Liver (tissue), 9 donors: ENCODE measurements around the gene SRGAP3. TPM values are rescaled to one million over a fixed set of nuclear protein-coding genes. Genes with fewer than 3 reads are reported as not detected.

Experiments
- DNase-seq: peaks from one replicate; pipeline ENCODE4 v3.0.0-alpha.2; 2017; ENCODE audit warnings: low spot score
- H3K27ac ChIP-seq, 2 donors: one replicate each; pipeline ENCODE4 v1.7.0; 2013; ENCODE audit warnings: inconsistent platforms in 2 of 2, low read length in 2 of 2, control low read depth in 1 of 2, low read depth in 1 of 2, mild to moderate bottlenecking in 1 of 2
- H3K27me3 ChIP-seq, 4 donors: one replicate each; pipeline versions ENCODE4 v1.6.1 to v1.7.0; 2013; ENCODE audit warnings: low read length in 3 of 4, inconsistent platforms in 1 of 4, mild to moderate bottlenecking in 1 of 4, moderate library complexity in 1 of 4; ENCODE audit not compliant: control insufficient read depth in 4 of 4, insufficient read depth in 4 of 4
- H3K36me3 ChIP-seq, 4 donors: one replicate each; pipeline versions ENCODE4 v1.6.1 to v1.7.0; 2013; ENCODE audit warnings: low read length in 3 of 4, mild to moderate bottlenecking in 3 of 4, low read depth in 1 of 4, moderate library complexity in 1 of 4; ENCODE audit not compliant: control insufficient read depth in 4 of 4, insufficient read depth in 3 of 4
- H3K4me1 ChIP-seq, 4 donors: one replicate each; pipeline versions ENCODE4 v1.6.1 to v1.7.0; 2013; ENCODE audit warnings: low read length in 3 of 4, mild to moderate bottlenecking in 3 of 4, moderate library complexity in 1 of 4; ENCODE audit not compliant: control insufficient read depth in 4 of 4, insufficient read depth in 4 of 4
- H3K4me3 ChIP-seq, 3 donors: one replicate each; pipeline versions ENCODE4 v1.6.1 to v1.7.0; 2013; ENCODE audit warnings: low read length in 3 of 3, control low read depth in 1 of 3, low read depth in 1 of 3, mild to moderate bottlenecking in 1 of 3
- H3K9ac ChIP-seq, 2 donors: one replicate each; pipeline ENCODE4 v1.7.0; 2013; ENCODE audit warnings: low read length in 2 of 2, mild to moderate bottlenecking in 2 of 2, moderate library complexity in 2 of 2, control low read depth in 1 of 2, low read depth in 1 of 2
- H3K9me3 ChIP-seq, 4 donors: one replicate each; pipeline versions ENCODE4 v1.6.1 to v1.7.0; 2013; ENCODE audit warnings: low read length in 3 of 4; ENCODE audit not compliant: control insufficient read depth in 4 of 4
- ATF3 ChIP-seq: IDR thresholded peaks from 2 replicates; pipeline ENCODE4 v1.6.1; 2016; ENCODE audit warnings: antibody characterized with exemption
- CTCF ChIP-seq: fragments of 150-350 bp; IDR thresholded peaks from 2 replicates; pipeline ENCODE4 v1.5.1; 2017; ENCODE audit warnings: improper control_type of control experiment, low read depth, low read length; ENCODE audit not compliant: missing input control
- EGR1 ChIP-seq, 2 donors: IDR thresholded peaks; 2 replicates each; pipeline ENCODE4 v1.6.1; 2016 to 2018; ENCODE audit warnings: antibody characterized with exemption in 2 of 2, low read depth in 2 of 2
- FOXA1 ChIP-seq: IDR thresholded peaks from 2 replicates; pipeline ENCODE4 v1.6.1; 2016; ENCODE audit warnings: antibody characterized with exemption
- FOXA2 ChIP-seq: IDR thresholded peaks from 2 replicates; pipeline ENCODE4 v1.6.1; 2016; ENCODE audit warnings: antibody characterized with exemption
- GABPA ChIP-seq, 2 donors: IDR thresholded peaks in 1 of 2; conservative IDR thresholded peaks in 1 of 2; 2 replicates each; pipeline ENCODE4 v1.6.1; 2016; ENCODE audit warnings: antibody characterized with exemption in 2 of 2, mild to moderate bottlenecking in 1 of 2, moderate library complexity in 1 of 2
- HNF4A ChIP-seq, 2 donors: conservative IDR thresholded peaks; 2 replicates each; pipeline ENCODE4 v1.6.1; 2016; ENCODE audit warnings: antibody characterized with exemption in 2 of 2, mild to moderate bottlenecking in 2 of 2
- HNF4G ChIP-seq: IDR thresholded peaks from 2 replicates; pipeline ENCODE4 v1.6.1; 2016; ENCODE audit warnings: antibody characterized with exemption
- MAX ChIP-seq: IDR thresholded peaks from 2 replicates; pipeline ENCODE4 v1.6.1; 2016; ENCODE audit warnings: antibody characterized with exemption
- NR2F2 ChIP-seq: IDR thresholded peaks from 2 replicates; pipeline ENCODE4 v1.6.1; 2016; ENCODE audit warnings: antibody characterized with exemption
- RAD21 ChIP-seq, 2 donors: IDR thresholded peaks; 2 replicates each; pipeline ENCODE4 v1.6.1; 2016; ENCODE audit warnings: antibody characterized with exemption in 2 of 2, mild to moderate bottlenecking in 2 of 2
- REST ChIP-seq: IDR thresholded peaks from 2 replicates; pipeline ENCODE4 v1.6.1; 2016; ENCODE audit warnings: antibody characterized with exemption, mild to moderate bottlenecking
- RXRA ChIP-seq, 2 donors: IDR thresholded peaks; 2 replicates each; pipeline ENCODE4 v1.6.1; 2017 to 2018; ENCODE audit warnings: antibody characterized with exemption in 2 of 2, mild to moderate bottlenecking in 1 of 2
- SP1 ChIP-seq: IDR thresholded peaks from 2 replicates; pipeline ENCODE4 v1.6.1; 2018; ENCODE audit warnings: antibody characterized with exemption, mild to moderate bottlenecking
- YY1 ChIP-seq: IDR thresholded peaks from 2 replicates; pipeline ENCODE4 v1.6.1; 2016; ENCODE audit warnings: antibody characterized with exemption, mild to moderate bottlenecking
- WGBS: extraction: QIAGEN DNeasy Blood & Tissue Kit; methylation state at CpG from one replicate; pipeline ENCODE4 v1.1.7; 2013; 5-methylcytosine and 5-hydroxymethylcytosine counted together
- polyA plus RNA-seq, 2 donors: library from polyadenylated mRNA; stranded (reverse) in 1 of 2; unstranded in 1 of 2; fragments of 200-250 nt in 1 of 2; fragments of >200 nt in 1 of 2; fragmentation: Nextera tagmentation in 1 of 2; extraction: Ambion mirVana in 1 of 2; gene quantifications; one replicate each; pipeline versions ENCODE4 v1.2.1 to v1.2.3, GENCODE V29; 2013 to 2015
- total RNA-seq, 2 donors: library from RNA; depleted of rRNA; stranded (reverse); fragments of >200 nt; gene quantifications; one replicate each; pipeline ENCODE4 v1.2.3, GENCODE V29; 2014
- donor health status: healthy.
- donor health status: healthy.
- donor health status: healthy.
- donor health status: healthy.
- donor health status: healthy.

SRGAP3 gene
- total and polyA plus RNA-seq, 4 donors = 0.61 to 4.2 (median 1.6) TPM

GRCh38 chr3:9165421-9165820 lies 84.0 kb downstream of the SRGAP3 start (continued):
- no peak for TF ChIP-seq CTCF

GRCh38 chr3:9163289-9163688 lies 86.2 kb downstream of the SRGAP3 start:
- H3K27me3 ChIP-seq = no peaks in the 10 kb centered on the region
- H3K27ac ChIP-seq = no peak overlapping the region
- no peak overlapping the region for H3K4me3 ChIP-seq
- H3K9ac ChIP-seq = no peak overlapping the region
- WGBS = 98% methylated on average over 12 of the region's 12 CpGs
- no peaks in the 10 kb centered on the region for H3K36me3 ChIP-seq
- TF ChIP-seq GABPA (IDR thresholded peaks at IDR 0.05 in 1 of 2, conservative IDR thresholded peaks at IDR 0.05 in 1 of 2) = no peak
- no peak for TF ChIP-seq RXRA (IDR thresholded peaks at IDR 0.05)
- no peak for TF ChIP-seq EGR1 (IDR thresholded peaks at IDR 0.05; ENCODE audit: low read depth in 2 of 2)
- TF ChIP-seq YY1 = no peak
- TF ChIP-seq NR2F2 = no peak
- no peak for TF ChIP-seq SP1
- no peak for TF ChIP-seq CTCF
- TF ChIP-seq HNF4A (conservative IDR thresholded peaks at IDR 0.05) = no peak
- no peak for TF ChIP-seq HNF4G
- TF ChIP-seq REST = no peak
- no peaks in the 10 kb centered on the region for H3K4me1 ChIP-seq
- no peak for DNase-seq
- H3K9me3 ChIP-seq = no peaks in the 10 kb centered on the region

GRCh38 chr3:9161811-9162210 lies 87.6 kb downstream of the SRGAP3 start:
- no peak for TF ChIP-seq FOXA1
- no peak for TF ChIP-seq HNF4G
- no peak for TF ChIP-seq MAX
- TF ChIP-seq FOXA2 = no peak
- TF ChIP-seq REST = no peak
- no peak for TF ChIP-seq ATF3
- no peak for TF ChIP-seq YY1
- no peak for TF ChIP-seq RAD21 (IDR thresholded peaks at IDR 0.05)
- no peaks in the 10 kb centered on the region for H3K27me3 ChIP-seq
- 90% methylated on average over 1 of the region's 1 CpG for WGBS
- no peak for DNase-seq
- no peak overlapping the region for H3K9ac ChIP-seq
- H3K27ac ChIP-seq = no peak overlapping the region
- no peak overlapping the region for H3K4me3 ChIP-seq
- no peaks in the 10 kb centered on the region for H3K36me3 ChIP-seq
- no peaks in the 10 kb centered on the region for H3K4me1 ChIP-seq
- no peaks in the 10 kb centered on the region for H3K9me3 ChIP-seq
